GM12878 (cell line): ENCODE results near the gene FAM217B. TPM values are rescaled to one million over a fixed set of nuclear protein-coding genes. Genes with fewer than 3 reads are reported as not detected.

ENCODE experiments used
- E2F4 ChIP-seq: IDR thresholded peaks from 2 replicates; pipeline ENCODE4 v1.6.1; 2012; ENCODE audit warnings: low read depth, low read length, improper control_type of control experiment
- E4F1 ChIP-seq: fragments of 450-650 bp; IDR thresholded peaks from 2 replicates; pipeline ENCODE4 v1.6.1; 2018; ENCODE audit warnings: borderline replicate concordance, mild to moderate bottlenecking; ENCODE audit not compliant: partially characterized antibody
- EP300 ChIP-seq, 2 experiments: fragments of 150-350 bp in 1 of 2; IDR thresholded peaks; 2 replicates each; pipeline ENCODE4 v1.6.1; 2011 to 2012; ENCODE audit warnings: low read depth in 2 of 2, low read length in 2 of 2, borderline replicate concordance in 1 of 2, improper control_type of control experiment in 1 of 2, inconsistent platforms in 1 of 2; ENCODE audit not compliant: control insufficient read depth in 1 of 2
- ETV6 ChIP-seq, 2 experiments: fragments of 450-650 bp in 1 of 2; IDR thresholded peaks in 1 of 2; conservative IDR thresholded peaks in 1 of 2; 2 replicates each; pipeline ENCODE4 v1.6.1; 2014; ENCODE audit warnings: antibody characterized with exemption in 1 of 2, borderline replicate concordance in 1 of 2, low read depth in 1 of 2, mild to moderate bottlenecking in 1 of 2, moderate library complexity in 1 of 2
- MXI1 ChIP-seq: fragments of 150-350 bp; IDR thresholded peaks from 2 replicates; pipeline ENCODE4 v1.6.1; 2011; ENCODE audit warnings: low read depth, mild to moderate bottlenecking, inconsistent platforms, low read length, improper control_type of control experiment
- NFIC ChIP-seq: IDR thresholded peaks from 2 replicates; pipeline ENCODE4 v1.6.1; 2012; ENCODE audit warnings: low read depth, mild to moderate bottlenecking, inconsistent platforms, low read length, moderate library complexity
- NFYB ChIP-seq: IDR thresholded peaks from 2 replicates; pipeline ENCODE4 v1.6.1; 2011; ENCODE audit warnings: low read depth, mild to moderate bottlenecking, low read length, improper control_type of control experiment, moderate library complexity; ENCODE audit not compliant: insufficient read depth
- NR2C2 ChIP-seq: IDR thresholded peaks from 2 replicates; pipeline ENCODE4 v1.6.1; 2011; ENCODE audit warnings: borderline replicate concordance, low read depth; ENCODE audit not compliant: control insufficient read depth, insufficient read length
- PKNOX1 ChIP-seq: fragments of 450-650 bp; IDR thresholded peaks from 2 replicates; pipeline ENCODE4 v1.6.1; 2016; ENCODE audit warnings: mild to moderate bottlenecking
- REST ChIP-seq: IDR thresholded peaks from 2 replicates; pipeline ENCODE4 v1.6.1; 2012; ENCODE audit warnings: mild to moderate bottlenecking, low read depth, low read length
- SUZ12 ChIP-seq: fragments of 200-600 bp; sonication (generic); IDR thresholded peaks from one replicate; pipeline ENCODE4 v1.6.1; 2018; ENCODE audit warnings: antibody characterized with exemption, mild to moderate bottlenecking; ENCODE audit not compliant: unreplicated experiment
- TBL1XR1 ChIP-seq: IDR thresholded peaks from 2 replicates; pipeline ENCODE4 v1.6.1; 2012; ENCODE audit warnings: low read depth, low read length, improper control_type of control experiment
- YY1 ChIP-seq: IDR thresholded peaks from 2 replicates; pipeline ENCODE4 v1.6.1; 2011; ENCODE audit warnings: low read depth, mild to moderate bottlenecking, low read length
- ZNF592 ChIP-seq: fragments of 450-650 bp; IDR thresholded peaks from 2 replicates; pipeline ENCODE4 v1.6.1; 2017; ENCODE audit warnings: mild to moderate bottlenecking, moderate library complexity
- polyA plus RNA-seq, 11 experiments: library from polyadenylated mRNA; depleted of rRNA in 4 of 11; unstranded in 6 of 11; stranded (reverse) in 5 of 11; fragments of >200 nt; fragmentation: Nextera tagmentation in 4 of 11; fragmentation: Illumina TruSeq in 1 of 11; extraction: Ambion mirVana in 4 of 11; extraction: Trizol in 1 of 11; gene quantifications; 1 replicate in 1 of 11; 2 replicates in 10 of 11; pipeline versions ENCODE4 v1.2.1 to v1.2.3, GENCODE V29; 2011 to 2016; ENCODE audit warnings: inconsistent platforms in 2 of 11, missing spikeins in 2 of 11, low read depth in 1 of 11
- total RNA-seq, 4 experiments: library from RNA; depleted of rRNA in 3 of 4; stranded (reverse); fragments of >200 nt in 3 of 4; fragmentation: Illumina TruSeq in 1 of 4; extraction: Trizol in 1 of 4; gene quantifications; 2 replicates each; pipeline versions ENCODE4 v1.2.1 to v1.2.3, GENCODE V29; 2013 to 2021

FAM217B gene
- total and polyA plus RNA-seq, 10 of the 15 experiments (the other 5 are each of a cell fraction or from before 2014, with no cell fraction given): 6.3 to 18.3 (median 10.6) TPM

GRCh38 chr20:59933849-59934585 lies 6.2 kb upstream of the FAM217B start (continued):
- no peak for TF ChIP-seq PKNOX1
- TF ChIP-seq TBL1XR1: no peak
- 0 out of 4 replicates have a peak, but pooled peaks of 1 of the 2 experiments have one; percentile 24 for TF ChIP-seq ETV6 (conservative IDR thresholded peaks at IDR 0.05 in 1 of 2, IDR thresholded peaks at IDR 0.05 in 1 of 2; ENCODE audit: borderline replicate concordance in 1 of 2, low read depth in 1 of 2)
- TF ChIP-seq MXI1: no peak
- 0 out of 2 replicates have a peak, but pooled peaks have one; percentile 49 for TF ChIP-seq ZNF592
- TF ChIP-seq NFYB: no peak
- no peak for TF ChIP-seq E2F4
- no peak for TF ChIP-seq EP300 (IDR thresholded peaks at IDR 0.05; ENCODE audit: borderline replicate concordance in 1 of 2, control insufficient read depth in 1 of 2, low read depth in 2 of 2, low read length in 2 of 2)
- TF ChIP-seq REST: peak; percentile 35; the same call in 1 of the 2 replicates
- 0 out of 2 replicates have a peak, but pooled peaks have one; percentile 27 for TF ChIP-seq YY1
- no peak for TF ChIP-seq E4F1
- no peak for TF ChIP-seq SUZ12
- TF ChIP-seq NFIC: no peak
- TF ChIP-seq NR2C2: no peak
